CD4-positive, alpha-beta T cell treated with Interleukin-6 at 100 ng/mL for 8 hours (primary cell): ENCODE results near the gene SCNN1A.

Experiments used
- DNase-seq: peaks from one replicate; pipeline ENCODE4 v3.0.0-alpha.2; 2020; ENCODE audit warnings: mixed read lengths, low spot score

Gene SCNN1A

DNA sequence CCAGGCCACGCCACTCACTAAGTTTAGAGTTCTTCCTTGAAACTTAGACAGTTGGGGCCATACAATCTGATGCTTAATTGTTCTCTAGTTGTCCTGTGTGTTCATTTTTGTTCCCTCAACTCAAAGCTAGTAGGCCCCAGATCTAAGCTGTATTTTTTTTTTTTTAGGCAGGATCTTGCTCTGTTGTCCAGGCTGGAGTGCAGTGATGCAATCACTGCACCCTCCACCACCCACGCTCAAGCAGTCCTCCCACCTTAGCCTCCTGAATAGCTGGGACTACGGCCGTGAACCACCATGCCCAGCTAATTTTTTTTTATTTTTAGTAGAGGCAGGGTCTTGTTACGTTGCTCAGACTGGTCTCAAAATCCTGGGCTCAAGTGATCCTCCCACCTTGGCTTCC, 41.0 kb downstream of the SCNN1A start:
- DNase-seq: no peak

- no peak for DNase-seq
Measured at GRCh38 chr12:6333566-6333965, 41.8 kb downstream of the SCNN1A start.

DNA sequence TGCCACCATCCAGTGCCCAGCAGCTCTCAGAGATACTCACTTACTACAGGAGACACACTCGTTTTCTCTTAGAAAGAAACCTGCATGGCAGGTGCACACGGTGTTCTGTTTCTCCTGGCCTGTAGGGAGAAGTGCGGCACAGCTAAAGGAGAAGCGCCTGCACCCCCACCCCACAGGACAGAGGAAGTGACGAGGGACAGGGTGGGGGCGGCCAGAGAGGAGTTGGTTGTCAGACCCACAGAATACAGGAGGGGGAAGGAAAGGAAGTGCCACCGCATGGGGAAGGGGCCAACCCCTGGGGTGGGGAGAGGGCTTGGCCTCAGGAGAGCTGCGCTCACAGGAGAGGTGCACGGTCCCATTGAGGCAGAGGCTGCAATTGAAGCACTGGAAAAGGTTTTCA, 42.3 kb downstream of the SCNN1A start:
- DNase-seq: no peak

DNA sequence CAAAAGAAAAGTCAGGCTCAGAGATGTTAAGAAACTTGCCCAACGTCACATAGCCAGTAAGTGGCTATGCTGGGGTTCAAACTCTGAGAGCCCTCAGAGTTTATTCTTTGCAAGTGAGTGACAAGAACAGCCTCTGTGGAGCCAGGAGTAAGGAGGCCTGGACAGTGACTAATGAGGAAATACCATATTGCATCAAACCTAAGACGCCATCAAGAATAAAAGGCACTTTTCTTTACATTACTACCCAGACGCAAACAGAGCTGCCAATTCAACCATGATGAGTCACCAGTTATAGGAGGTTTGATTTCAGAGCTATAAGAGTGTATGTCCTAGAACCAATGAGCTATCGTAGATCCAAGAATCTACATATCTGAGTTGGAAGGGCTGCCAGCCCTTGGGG, 42.9 kb downstream of the SCNN1A start:
- DNase-seq: no peak

DNA sequence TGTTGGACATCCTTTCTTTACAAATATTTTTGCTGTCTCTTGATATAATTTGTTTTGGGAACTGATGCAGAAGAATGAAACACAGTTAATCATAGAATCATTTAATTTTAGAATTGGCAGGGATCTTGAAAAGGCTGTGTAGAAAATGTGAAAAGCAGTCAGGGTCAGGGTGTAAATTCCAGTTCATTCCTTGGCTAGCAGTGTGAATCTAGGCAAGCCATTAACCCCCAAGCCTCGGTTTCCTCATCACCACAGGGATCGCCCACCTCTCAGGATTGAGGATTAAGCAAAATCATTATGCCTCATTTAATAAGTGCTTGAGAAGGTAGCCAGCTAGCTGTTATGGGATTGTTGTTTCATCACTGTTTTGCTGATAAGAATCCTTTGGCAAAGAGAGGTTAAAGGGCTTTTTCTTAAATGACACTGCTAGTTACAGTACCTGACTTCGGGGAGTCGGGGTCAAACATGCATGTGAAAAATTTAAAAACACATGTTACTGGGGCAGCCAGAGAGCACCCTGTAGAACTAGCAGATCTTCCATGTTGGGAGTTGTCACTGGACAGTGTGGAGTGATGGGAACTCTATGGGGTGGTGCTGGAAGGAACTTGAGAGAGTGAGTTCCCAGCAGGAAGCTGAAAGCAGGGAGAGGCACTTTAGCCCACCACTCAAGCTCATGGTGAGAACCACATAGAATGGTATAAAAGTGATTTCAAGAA, 44.2 kb downstream of the SCNN1A start:
- DNase-seq: no peak

DNA sequence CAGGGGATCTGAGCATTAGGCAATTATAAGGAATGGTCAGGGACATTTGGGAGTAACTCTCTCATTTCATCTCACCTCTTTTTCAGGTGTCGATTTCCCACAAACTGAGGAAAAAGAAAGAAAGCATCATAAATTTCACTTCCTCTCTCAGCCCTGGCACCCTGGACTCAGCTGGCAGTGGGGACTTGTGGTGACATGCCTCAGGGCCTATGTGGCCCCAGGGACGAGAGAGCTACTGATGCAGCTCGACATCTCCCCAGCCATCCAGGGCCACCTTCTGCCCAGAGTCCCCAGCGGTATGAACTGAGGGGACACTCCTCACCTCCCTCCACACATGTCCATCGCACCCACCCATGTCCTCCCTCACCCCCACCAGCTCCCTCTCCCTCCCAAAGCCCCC, 45.2 kb downstream of the SCNN1A start:
- DNase-seq: no peak

- DNase-seq: no peak
Measured at GRCh38 chr12:6329703-6330064, 45.7 kb downstream of the SCNN1A start.

GRCh38 chr12:6328945-6329702, 46.2 kb downstream of the SCNN1A start:
- DNase-seq: no peak

DNA sequence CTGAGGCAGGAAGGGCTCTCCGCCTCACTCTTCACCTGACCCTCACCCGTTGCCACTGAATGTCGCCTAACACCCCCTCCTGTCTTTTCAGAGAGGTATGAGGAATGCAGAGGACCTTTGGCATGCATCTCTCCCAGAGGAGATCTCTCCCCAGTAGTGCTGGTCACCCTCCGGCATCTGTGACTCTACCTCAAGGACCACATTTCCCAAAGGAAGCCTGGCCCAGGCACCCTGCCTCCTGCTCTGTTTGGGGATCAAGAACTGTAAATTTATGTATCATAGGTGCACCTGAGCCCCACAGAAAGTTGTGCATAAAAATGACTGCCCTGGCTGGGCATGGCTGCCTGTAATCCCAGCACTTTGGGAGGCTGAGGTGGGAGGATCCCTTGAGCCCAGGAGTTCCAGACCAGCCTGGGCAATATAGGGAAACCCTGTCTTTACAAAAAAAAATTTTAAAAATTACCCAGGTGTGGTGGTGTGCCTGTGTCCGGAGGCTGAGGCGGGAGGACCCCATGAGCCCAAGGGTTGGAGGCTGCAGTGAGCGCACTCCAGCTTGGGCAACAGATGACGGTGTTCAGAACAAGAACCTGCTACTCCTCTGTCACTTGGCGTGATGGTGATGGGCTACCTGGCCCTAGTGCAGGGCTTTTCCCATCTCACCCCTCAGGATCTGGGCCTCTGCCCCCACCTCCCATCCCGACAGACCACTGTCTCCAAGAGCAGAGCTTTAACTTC, 47.2 kb downstream of the SCNN1A start:
- DNase-seq: no peak

- no peak for DNase-seq
Measured at GRCh38 chr12:6327229-6328041, 47.9 kb downstream of the SCNN1A start.

DNA sequence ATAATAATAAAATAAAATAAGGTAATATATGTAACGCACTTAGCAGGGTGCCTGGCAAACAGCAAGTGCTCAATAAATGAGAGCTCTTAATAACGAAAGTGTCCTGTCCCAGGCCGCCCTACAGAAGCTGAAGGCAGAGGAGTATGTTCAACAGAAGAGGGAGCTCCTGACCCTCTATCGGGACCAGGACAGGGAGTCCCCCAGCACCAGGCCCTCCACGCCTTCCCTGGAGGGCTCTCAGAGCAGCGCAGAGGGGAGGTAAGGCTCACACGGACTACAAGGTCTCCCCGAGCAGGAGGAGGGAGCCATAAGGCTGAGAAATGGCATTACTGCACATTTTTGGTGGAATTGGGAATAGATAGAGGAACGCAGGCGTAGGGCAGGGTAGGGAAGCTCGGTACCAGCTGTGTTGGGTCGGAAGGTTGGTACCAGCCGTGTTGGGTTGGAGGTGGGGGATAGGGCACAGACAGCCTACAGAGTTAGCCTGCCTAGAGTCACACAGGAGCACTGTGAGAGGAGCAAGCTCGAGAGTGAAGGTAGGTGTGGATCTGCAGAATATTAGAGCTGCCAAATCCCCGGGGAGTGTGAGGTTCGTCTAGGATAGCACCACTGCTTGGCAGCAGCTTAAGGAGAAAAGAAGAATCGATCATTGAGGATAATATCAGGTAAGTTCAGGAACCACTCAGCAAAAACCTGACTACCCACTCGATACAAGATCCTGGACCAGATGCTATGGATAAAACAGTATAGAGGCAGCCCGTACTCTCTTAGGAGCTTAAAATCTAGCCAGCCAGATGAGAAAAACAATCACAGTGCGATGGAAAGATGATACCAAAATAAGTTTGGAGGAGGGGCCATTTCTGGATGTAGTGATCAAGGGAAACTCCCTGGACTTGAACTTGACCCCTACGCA, 48.8 kb downstream of the SCNN1A start:
- DNase-seq: no peak

DNA sequence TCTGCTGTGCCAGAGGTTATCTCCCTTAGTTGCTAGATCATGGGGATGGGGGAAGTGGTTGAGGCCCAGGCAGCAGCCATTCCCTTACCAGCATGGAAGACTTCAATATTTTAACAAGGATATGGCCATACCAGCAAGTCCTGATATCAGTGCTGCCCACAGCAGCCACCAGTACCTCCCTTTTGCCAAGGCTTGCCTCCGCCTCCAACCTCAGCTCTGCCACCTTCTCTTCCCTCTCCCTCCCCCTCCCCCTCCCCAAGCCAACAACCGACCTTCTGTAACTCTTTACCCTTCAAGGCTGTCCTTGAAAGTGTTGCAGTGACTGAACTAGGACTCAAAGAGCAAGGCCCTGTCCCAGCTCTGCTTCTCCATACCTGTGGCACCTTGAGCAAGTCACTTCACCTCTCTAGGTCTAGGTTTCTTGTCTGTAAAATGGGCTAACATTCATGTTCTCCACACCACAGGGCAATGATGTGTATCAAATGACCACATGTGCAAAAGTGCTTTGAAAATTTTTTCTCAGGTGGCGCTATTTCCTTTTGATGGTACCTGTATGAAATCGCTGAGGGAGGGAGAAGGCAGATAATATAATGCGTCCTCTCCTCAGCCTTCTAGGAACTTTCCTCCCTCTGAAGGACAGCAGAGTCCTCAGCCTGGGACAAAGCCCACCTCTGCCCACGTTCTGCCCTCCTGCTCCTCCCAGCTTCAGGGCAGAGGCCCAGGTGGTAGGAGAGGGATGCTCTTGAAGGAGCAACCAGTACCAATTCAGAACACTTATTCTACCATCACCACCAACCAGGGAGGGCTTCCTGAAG, 50.2 kb downstream of the SCNN1A start:
- DNase-seq: no peak

- no peak for DNase-seq
Measured at GRCh38 chr12:6323995-6324711, 51.2 kb downstream of the SCNN1A start.

GRCh38 chr12:6323340-6323994, 51.9 kb downstream of the SCNN1A start:
- peak; percentile 65 for DNase-seq

- no peak for DNase-seq
Measured at GRCh38 chr12:6322969-6323339, 52.4 kb downstream of the SCNN1A start.

- DNase-seq: no peak
Measured at GRCh38 chr12:6322352-6322751, 53.0 kb downstream of the SCNN1A start.

DNA sequence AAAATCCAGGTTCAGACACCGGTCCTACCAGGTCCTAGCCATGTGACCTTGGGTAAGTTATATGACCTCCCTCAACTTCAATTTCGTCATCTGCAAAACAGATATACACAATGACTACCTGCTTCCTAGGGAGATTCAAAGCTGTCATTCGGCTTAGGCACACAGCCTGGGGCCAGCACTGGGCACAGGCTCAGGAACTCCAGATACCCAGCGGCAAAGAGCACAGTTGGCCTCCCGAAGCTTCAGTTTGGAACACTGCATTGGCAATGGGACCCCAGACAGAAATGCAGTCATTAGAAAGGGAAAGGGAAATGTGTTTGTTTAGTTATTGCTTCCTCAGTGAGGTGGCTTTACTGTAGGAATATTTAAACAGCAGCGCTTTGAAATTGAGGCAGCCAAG, 53.5 kb downstream of the SCNN1A start:
- no peak for DNase-seq

DNA sequence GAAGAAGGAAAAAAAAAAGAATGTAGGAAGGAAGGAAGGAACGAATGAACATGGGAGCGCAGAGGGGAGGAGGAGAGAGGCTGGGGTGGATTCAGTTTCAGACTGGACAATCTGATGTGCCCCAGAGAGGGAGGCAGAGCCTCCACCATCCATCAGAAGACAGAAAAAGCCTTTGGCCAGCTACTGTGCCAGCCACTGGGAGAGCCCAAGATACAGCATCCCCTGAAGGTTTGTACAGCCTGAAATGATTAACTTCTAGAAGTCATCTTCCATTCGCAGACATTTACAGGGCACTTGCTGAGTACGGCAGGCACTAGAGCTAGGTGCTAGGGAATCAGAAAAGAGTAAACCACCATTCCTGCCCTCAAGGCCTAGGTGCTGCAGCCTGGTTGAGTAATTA, 55.9 kb downstream of the SCNN1A start:
- DNase-seq: no peak

DNA sequence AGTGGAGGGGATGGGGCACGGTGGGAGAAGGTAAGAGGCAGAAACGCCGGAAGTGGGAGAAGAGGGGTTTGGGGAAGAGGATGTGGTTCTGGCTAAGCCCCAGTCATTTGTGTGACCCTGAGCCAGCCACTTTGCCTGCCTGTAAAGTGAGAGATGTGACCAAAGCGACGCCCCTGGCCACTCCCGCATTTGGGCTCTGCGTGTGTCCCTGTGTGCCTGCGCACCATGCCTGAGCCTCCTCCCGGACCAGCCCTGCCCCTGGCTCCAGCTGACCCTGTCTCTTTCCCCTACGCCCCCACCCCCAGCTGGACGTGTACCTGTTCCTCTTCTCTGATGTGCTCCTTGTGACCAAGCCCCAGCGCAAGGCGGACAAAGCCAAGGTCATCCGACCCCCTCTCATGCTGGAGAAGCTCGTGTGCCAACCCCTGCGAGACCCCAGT, 56.9 kb downstream of the SCNN1A start:
- DNase-seq: no peak
